ENCODE results near the gene RGL2. TPM values are rescaled to one million over a fixed set of nuclear protein-coding genes. Genes with fewer than 3 reads are reported as not detected.

Gene RGL2
- total RNA-seq, 1 donor from 2014 or later, result 66.5 TPM

- H3K27ac Mint-ChIP-seq, result no peak overlapping the region
- no peak overlapping the region for H3K4me3 Mint-ChIP-seq
- ATAC-seq (ENCODE audit: low read depth) (no peak), DNase-seq (no peak)
- H3K27me3 Mint-ChIP-seq, result no peaks in the 10 kb centered on the region
- ChIA-PET CTCF (no interaction called here), POLR2A (interaction anchor here (0.8 kb wide), 1 partner anchor 17 kb away, joined by 6 read pairs; the partner anchor contains the start of genes RPS18 and VPS52)
- TF ChIP-seq, protein P1, sequence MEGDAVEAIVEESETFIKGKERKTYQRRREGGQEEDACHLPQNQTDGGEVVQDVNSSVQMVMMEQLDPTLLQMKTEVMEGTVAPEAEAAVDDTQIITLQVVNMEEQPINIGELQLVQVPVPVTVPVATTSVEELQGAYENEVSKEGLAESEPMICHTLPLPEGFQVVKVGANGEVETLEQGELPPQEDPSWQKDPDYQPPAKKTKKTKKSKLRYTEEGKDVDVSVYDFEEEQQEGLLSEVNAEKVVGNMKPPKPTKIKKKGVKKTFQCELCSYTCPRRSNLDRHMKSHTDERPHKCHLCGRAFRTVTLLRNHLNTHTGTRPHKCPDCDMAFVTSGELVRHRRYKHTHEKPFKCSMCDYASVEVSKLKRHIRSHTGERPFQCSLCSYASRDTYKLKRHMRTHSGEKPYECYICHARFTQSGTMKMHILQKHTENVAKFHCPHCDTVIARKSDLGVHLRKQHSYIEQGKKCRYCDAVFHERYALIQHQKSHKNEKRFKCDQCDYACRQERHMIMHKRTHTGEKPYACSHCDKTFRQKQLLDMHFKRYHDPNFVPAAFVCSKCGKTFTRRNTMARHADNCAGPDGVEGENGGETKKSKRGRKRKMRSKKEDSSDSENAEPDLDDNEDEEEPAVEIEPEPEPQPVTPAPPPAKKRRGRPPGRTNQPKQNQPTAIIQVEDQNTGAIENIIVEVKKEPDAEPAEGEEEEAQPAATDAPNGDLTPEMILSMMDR (IDR thresholded peaks at IDR 0.05), result no peak
- H3K36me3 Mint-ChIP-seq (ENCODE audit: low read depth), result peaks cover 44% of the 10 kb centered on the region
- H3K4me1 Mint-ChIP-seq, result peaks cover 12% of the 10 kb centered on the region
- intact Hi-C loops (cut with micrococcal nuclease), result no loop called here
- no peaks in the 10 kb centered on the region for H3K9me3 Mint-ChIP-seq
Measured at GRCh38 chr6:33254591-33254990, 44.2 kb downstream of the RGL2 start.

- ATAC-seq (ENCODE audit: low read depth), result no peak
- no peak for DNase-seq
- TF ChIP-seq, protein P1 (IDR thresholded peaks at IDR 0.05), result no peak
- Mint-ChIP-seq H3K4me3 (no peak overlapping the region), H3K36me3 (ENCODE audit: low read depth) (peaks cover 33% of the 10 kb centered on the region), H3K9me3 (no peaks in the 10 kb centered on the region), H3K27ac (peak overlapping the region; percentile 20), H3K27me3 (no peaks in the 10 kb centered on the region), H3K4me1 (peaks cover 28% of the 10 kb centered on the region)
- POLR2A ChIA-PET, result interaction anchor here (0.7 to 5.5 kb wide), 2 partner anchors 19 to 158 kb away, joined by 8 to 55 read pairs; partner anchors contain the start of genes PHF1, RPS18 and VPS52
- CTCF ChIA-PET, result no interaction called here
- intact Hi-C loops (cut with micrococcal nuclease), result no loop called here
Measured at GRCh38 chr6:33252759-33253158, 46.0 kb downstream of the RGL2 start.

DNA sequence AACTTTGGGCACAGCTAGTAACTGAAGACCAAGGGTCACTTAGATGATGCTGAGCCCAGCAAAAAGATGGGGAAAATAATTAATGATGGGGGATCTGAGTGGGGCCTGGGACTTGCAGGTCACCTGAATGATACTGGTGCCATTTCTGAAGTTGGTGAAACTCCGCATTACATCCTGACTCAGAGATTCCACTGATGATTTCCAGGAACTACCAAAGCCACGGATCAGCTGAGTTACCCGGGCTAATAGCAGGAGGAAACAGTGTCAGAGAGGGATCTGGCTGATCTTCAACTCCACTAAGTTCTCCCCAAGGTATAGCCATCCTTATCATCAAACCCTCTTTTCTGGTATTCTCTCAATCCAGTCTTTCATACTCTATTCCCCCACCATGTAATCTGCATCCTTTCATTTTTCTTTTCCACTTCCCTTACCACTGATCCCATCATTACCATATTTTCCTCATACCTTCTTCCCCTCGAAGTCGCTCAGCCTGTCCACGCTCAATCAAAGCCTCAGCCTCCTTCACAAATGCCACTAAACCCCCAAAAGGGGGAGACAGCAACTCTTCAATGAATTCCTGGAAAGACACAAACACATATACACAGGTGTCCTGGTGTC is 47.2 kb downstream of the RGL2 start:
- intact Hi-C loops (cut with micrococcal nuclease), result no loop called here
- POLR2A ChIA-PET, result interaction anchor here (3.7 to 5.5 kb wide), 3 partner anchors 20 to 43 kb away, joined by 32 to 55 read pairs (median 37); partner anchors contain the start of genes B3GALT4, RING1, RPS18 and VPS52
- TF ChIP-seq, protein P1 (IDR thresholded peaks at IDR 0.05), result no peak
- Mint-ChIP-seq H3K4me1 (peaks cover 28% of the 10 kb centered on the region), H3K36me3 (ENCODE audit: low read depth) (peaks cover 30% of the 10 kb centered on the region), H3K4me3 (peak overlapping the region; percentile 40), H3K9me3 (no peaks in the 10 kb centered on the region), H3K27ac (no peak overlapping the region), H3K27me3 (no peaks in the 10 kb centered on the region)
- DNase-seq (no peak), ATAC-seq (ENCODE audit: low read depth) (no peak)
- CTCF ChIA-PET, result no interaction called here

- peak overlapping the region; percentile 91 for H3K4me3 Mint-ChIP-seq
- POLR2A ChIA-PET, result interaction anchor here (1.8 to 5.5 kb wide), 7 partner anchors 21 to 170 kb away, joined by 4 to 55 read pairs (median 27); partner anchors contain the start of genes B3GALT4, PFDN6, RING1 and RPS18
Measured at GRCh38 chr6:33250731-33251130, 48.0 kb downstream of the RGL2 start.

More at GRCh38 chr6:33250731-33251130, 48.0 kb downstream of the RGL2 start:
- CTCF ChIA-PET, result no interaction called here
- peaks cover 28% of the 10 kb centered on the region for H3K4me1 Mint-ChIP-seq
- TF ChIP-seq, protein P1 (IDR thresholded peaks at IDR 0.05), result no peak
- ATAC-seq (ENCODE audit: low read depth) (no peak), DNase-seq (no peak)
- intact Hi-C loops (cut with micrococcal nuclease), result no loop called here
- peaks cover 27% of the 10 kb centered on the region for H3K36me3 Mint-ChIP-seq (ENCODE audit: low read depth)
- peak overlapping the region; percentile 91 for H3K27ac Mint-ChIP-seq
- H3K27me3 Mint-ChIP-seq, result no peaks in the 10 kb centered on the region
- H3K9me3 Mint-ChIP-seq, result no peaks in the 10 kb centered on the region

Data from activated B cell treated with CpG ODN at 0.5 μM for 24 hours (primary cell).